HEK293 (cell line): ENCODE data around the gene HEATR9.

Experiments used
- CTCF ChIA-PET: fragments of 350-600 bp; formaldehyde crosslinking; extraction: SDS; loops from one replicate; lab custom pipeline; 2021; ENCODE audit warnings: antibody characterized with exemption; lab: Yijun Ruan, JAX
- POLR2A ChIA-PET: fragments of 300-600 bp; formaldehyde crosslinking; extraction: SDS; loops from one replicate; lab custom pipeline; 2020; ENCODE audit warnings: antibody characterized with exemption, inconsistent platforms; lab: Yijun Ruan, JAX
- H3K27ac ChIP-seq: fragments of 200-500 bp; sonication (Bioruptor generic); 2 replicates; pipeline ENCODE4 v1.5.1; 2014; ENCODE audit warnings: low read depth, low read length, control low read depth, inconsistent platforms; ENCODE audit errors: extremely low read depth
- H3K36me3 ChIP-seq, 2 experiments: fragments of 200-500 bp in 1 of 2; sonication (Bioruptor generic) in 1 of 2; 1 replicate in 1 of 2; 2 replicates in 1 of 2; pipeline ENCODE4 v1.5.1; 2014 to 2017; ENCODE audit warnings: inconsistent platforms in 2 of 2, low read length in 2 of 2; ENCODE audit not compliant: control insufficient read depth in 2 of 2, insufficient read depth in 1 of 2
- H3K4me1 ChIP-seq: fragments of 200-500 bp; sonication (Bioruptor generic); 2 replicates; pipeline ENCODE4 v1.5.1; 2014; ENCODE audit warnings: mild to moderate bottlenecking, low read length, inconsistent platforms; ENCODE audit not compliant: control insufficient read depth, insufficient read depth
- H3K4me3 ChIP-seq: 2 replicates; pipeline ENCODE4 v1.5.1; 2011; ENCODE audit warnings: low read depth, mild to moderate bottlenecking, control low read depth, low read length, moderate library complexity
- H3K9me3 ChIP-seq: fragments of 200-500 bp; sonication (Bioruptor generic); 2 replicates; pipeline ENCODE4 v1.5.1; 2014; ENCODE audit warnings: low read depth, low read length, inconsistent platforms; ENCODE audit not compliant: control insufficient read depth, insufficient read depth
- BCL6B ChIP-seq: fragments of 450-650 bp; formaldehyde crosslinking; IDR thresholded peaks from 2 replicates; pipeline ENCODE4 v1.5.1; 2017; ENCODE audit warnings: missing biosample characterization, missing genetic modification characterization
- KLF1 ChIP-seq: fragments of 450-650 bp; formaldehyde crosslinking; IDR thresholded peaks from 2 replicates; pipeline ENCODE4 v1.5.1; 2016; ENCODE audit warnings: missing biosample characterization, missing genetic modification characterization
- PRDM6 ChIP-seq: fragments of 450-650 bp; formaldehyde crosslinking; IDR thresholded peaks from 2 replicates; pipeline ENCODE4 v1.5.1; 2017; ENCODE audit warnings: missing biosample characterization, missing genetic modification characterization
- REPIN1 ChIP-seq: fragments of 450-650 bp; formaldehyde crosslinking; IDR thresholded peaks from 2 replicates; pipeline ENCODE4 v1.5.1; 2017; ENCODE audit warnings: missing biosample characterization, missing genetic modification characterization, low read depth
- SCRT1 ChIP-seq: fragments of 450-650 bp; formaldehyde crosslinking; IDR thresholded peaks from 2 replicates; pipeline ENCODE4 v1.5.1; 2016; ENCODE audit warnings: missing biosample characterization, missing genetic modification characterization, borderline replicate concordance
- SP2 ChIP-seq: fragments of 450-650 bp; formaldehyde crosslinking; IDR thresholded peaks from 2 replicates; pipeline ENCODE4 v1.5.1; 2016; ENCODE audit warnings: missing biosample characterization, missing genetic modification characterization
- ZBTB20 ChIP-seq: fragments of 450-650 bp; formaldehyde crosslinking; IDR thresholded peaks from 2 replicates; pipeline ENCODE4 v1.5.1; 2016; ENCODE audit warnings: missing biosample characterization, missing genetic modification characterization
- ZBTB48 ChIP-seq: fragments of 450-650 bp; formaldehyde crosslinking; IDR thresholded peaks from 2 replicates; pipeline ENCODE4 v1.5.1; 2016; ENCODE audit warnings: missing biosample characterization, missing genetic modification characterization
- ZIC2 ChIP-seq: fragments of 450-650 bp; formaldehyde crosslinking; IDR thresholded peaks from 2 replicates; pipeline ENCODE4 v1.5.1; 2016; ENCODE audit warnings: missing biosample characterization, missing genetic modification characterization
- ZNF112 ChIP-seq: fragments of 450-650 bp; formaldehyde crosslinking; IDR thresholded peaks from 2 replicates; pipeline ENCODE4 v1.5.0; 2017; ENCODE audit warnings: missing biosample characterization, missing genetic modification characterization
- ZNF114 ChIP-seq: fragments of 450-650 bp; formaldehyde crosslinking; IDR thresholded peaks from 2 replicates; pipeline ENCODE4 v1.5.0; 2017; ENCODE audit warnings: missing biosample characterization, missing genetic modification characterization
- ZNF248 ChIP-seq: fragments of 450-650 bp; formaldehyde crosslinking; IDR thresholded peaks from 2 replicates; pipeline ENCODE4 v1.5.1; 2017; ENCODE audit warnings: missing biosample characterization, missing genetic modification characterization
- ZNF26 ChIP-seq: fragments of 450-650 bp; formaldehyde crosslinking; IDR thresholded peaks from 2 replicates; pipeline ENCODE4 v1.5.1; 2016; ENCODE audit warnings: missing biosample characterization, missing genetic modification characterization
- ZNF274 ChIP-seq, 2 experiments: fragments of 200-500 bp in 1 of 2; fragments of 450-650 bp in 1 of 2; sonication (Bioruptor generic) in 1 of 2; formaldehyde crosslinking in 1 of 2; IDR thresholded peaks; 2 replicates each; pipeline versions ENCODE4 v1.5.1 to v1.6.1; 2014 to 2016; ENCODE audit warnings: borderline replicate concordance in 1 of 2, inconsistent platforms in 1 of 2, low read length in 1 of 2, missing biosample characterization in 1 of 2, missing genetic modification characterization in 1 of 2
- ZNF292 ChIP-seq: fragments of 450-650 bp; formaldehyde crosslinking; IDR thresholded peaks from 2 replicates; pipeline ENCODE4 v1.5.1; 2016; ENCODE audit warnings: low read depth, missing biosample characterization, missing genetic modification characterization, borderline replicate concordance
- ZNF335 ChIP-seq: fragments of 450-650 bp; formaldehyde crosslinking; conservative IDR thresholded peaks from 2 replicates; pipeline ENCODE4 v1.5.1; 2016; ENCODE audit warnings: missing biosample characterization, missing genetic modification characterization
- ZNF354C ChIP-seq: fragments of 450-650 bp; formaldehyde crosslinking; IDR thresholded peaks from 2 replicates; pipeline ENCODE4 v1.5.1; 2016; ENCODE audit warnings: missing biosample characterization, missing genetic modification characterization, low read depth, borderline replicate concordance
- ZNF394 ChIP-seq: fragments of 450-650 bp; formaldehyde crosslinking; IDR thresholded peaks from 2 replicates; pipeline ENCODE4 v1.5.1; 2016; ENCODE audit warnings: missing biosample characterization, missing genetic modification characterization, mild to moderate bottlenecking, moderate library complexity, borderline replicate concordance
- ZNF404 ChIP-seq: fragments of 450-650 bp; formaldehyde crosslinking; IDR thresholded peaks from 2 replicates; pipeline ENCODE4 v1.5.1; 2017; ENCODE audit warnings: missing biosample characterization, missing genetic modification characterization
- ZNF423 ChIP-seq: fragments of 450-650 bp; formaldehyde crosslinking; IDR thresholded peaks from 2 replicates; pipeline ENCODE4 v1.5.1; 2016; ENCODE audit warnings: missing biosample characterization, missing genetic modification characterization
- ZNF48 ChIP-seq: fragments of 450-650 bp; formaldehyde crosslinking; IDR thresholded peaks from 2 replicates; pipeline ENCODE4 v1.5.1; 2016; ENCODE audit warnings: missing biosample characterization, missing genetic modification characterization
- ZNF549 ChIP-seq: fragments of 450-650 bp; IDR thresholded peaks from 2 replicates; pipeline ENCODE4 v1.5.1; 2018; ENCODE audit warnings: missing biosample characterization, missing genetic modification characterization, mild to moderate bottlenecking, inconsistent platforms, moderate library complexity
- ZNF596 ChIP-seq: fragments of 450-650 bp; IDR thresholded peaks from 2 replicates; pipeline ENCODE4 v1.5.0; 2018; ENCODE audit warnings: missing biosample characterization, mild to moderate bottlenecking, missing genetic modification characterization, moderate library complexity
- ZNF626 ChIP-seq: fragments of 450-650 bp; sonication (Bioruptor Pico); formaldehyde crosslinking; IDR thresholded peaks from 2 replicates; pipeline ENCODE4 v1.5.1; 2018; ENCODE audit warnings: missing biosample characterization, missing genetic modification characterization, inconsistent platforms
- ZNF677 ChIP-seq: fragments of 450-650 bp; IDR thresholded peaks from 2 replicates; pipeline ENCODE4 v1.5.0; 2018; ENCODE audit warnings: missing biosample characterization, mild to moderate bottlenecking, missing genetic modification characterization, moderate library complexity
- ZNF792 ChIP-seq: fragments of 450-650 bp; formaldehyde crosslinking; IDR thresholded peaks from 2 replicates; pipeline ENCODE4 v1.5.1; 2016; ENCODE audit warnings: missing biosample characterization, missing genetic modification characterization
- ZSCAN16 ChIP-seq: fragments of 450-650 bp; formaldehyde crosslinking; IDR thresholded peaks from 2 replicates; pipeline ENCODE4 v1.5.1; 2016; ENCODE audit warnings: missing biosample characterization, missing genetic modification characterization

The HEATR9 gene

GRCh38 chr17:35913609-35914008 is 44.9 kb upstream of the HEATR9 start:
- ChIA-PET POLR2A (interaction anchor here (1.5 kb wide), 1 partner anchor 10 kb away, joined by 5 read pairs; no protein-coding TSS in a partner anchor), CTCF (no interaction called here)
- no peaks in the 10 kb centered on the region for H3K4me1 ChIP-seq
- TF ChIP-seq ZNF354C (tag by site-specific recombination) (no peak), ZSCAN16 (tag by site-specific recombination) (no peak)
- TF ChIP-seq, all 188 proteins: peak for 0
- H3K27ac ChIP-seq, result no peak overlapping the region
- no peaks in the 10 kb centered on the region for H3K9me3 ChIP-seq
- H3K36me3 ChIP-seq, result peaks cover 0 to 19% of the 10 kb centered on the region in 2 experiments; a peak in 1 of 3 replicates
- no peak overlapping the region for H3K4me3 ChIP-seq

GRCh38 chr17:35912942-35913341 is 44.3 kb upstream of the HEATR9 start:
- no peaks in the 10 kb centered on the region for H3K4me1 ChIP-seq
- POLR2A ChIA-PET, result interaction anchor here (1.5 kb wide), 1 partner anchor 11 kb away, joined by 5 read pairs; no protein-coding TSS in a partner anchor
- no peaks in the 10 kb centered on the region for H3K9me3 ChIP-seq
- no peak overlapping the region for H3K27ac ChIP-seq
- CTCF ChIA-PET, result no interaction called here
- H3K36me3 ChIP-seq, result peaks cover 0 to 12% of the 10 kb centered on the region in 2 experiments; a peak in 1 of 3 replicates
- TF ChIP-seq ZNF549 (tag by site-specific recombination) (no peak), ZNF112 (tag by site-specific recombination) (no peak), ZNF335 (tag by site-specific recombination) (no peak), ZNF626 (tag by site-specific recombination) (no peak), SP2 (tag by site-specific recombination) (no peak), ZNF292 (tag by site-specific recombination) (no peak), ZNF394 (tag by site-specific recombination) (no peak), ZNF114 (tag by site-specific recombination) (no peak), ZNF48 (tag by site-specific recombination) (no peak), ZNF596 (tag by site-specific recombination) (no peak), ZBTB20 (tag by site-specific recombination) (no peak), ZNF274 (IDR thresholded peaks at IDR 0.05; ENCODE audit: low read length) (no peak), ZNF274 (tag by site-specific recombination; IDR thresholded peaks at IDR 0.05; ENCODE audit: borderline replicate concordance) (no peak), KLF1 (tag by site-specific recombination) (no peak), ZBTB48 (no peak), ZNF26 (tag by site-specific recombination) (no peak), ZIC2 (tag by site-specific recombination) (no peak)
- H3K4me3 ChIP-seq, result no peak overlapping the region

DNA sequence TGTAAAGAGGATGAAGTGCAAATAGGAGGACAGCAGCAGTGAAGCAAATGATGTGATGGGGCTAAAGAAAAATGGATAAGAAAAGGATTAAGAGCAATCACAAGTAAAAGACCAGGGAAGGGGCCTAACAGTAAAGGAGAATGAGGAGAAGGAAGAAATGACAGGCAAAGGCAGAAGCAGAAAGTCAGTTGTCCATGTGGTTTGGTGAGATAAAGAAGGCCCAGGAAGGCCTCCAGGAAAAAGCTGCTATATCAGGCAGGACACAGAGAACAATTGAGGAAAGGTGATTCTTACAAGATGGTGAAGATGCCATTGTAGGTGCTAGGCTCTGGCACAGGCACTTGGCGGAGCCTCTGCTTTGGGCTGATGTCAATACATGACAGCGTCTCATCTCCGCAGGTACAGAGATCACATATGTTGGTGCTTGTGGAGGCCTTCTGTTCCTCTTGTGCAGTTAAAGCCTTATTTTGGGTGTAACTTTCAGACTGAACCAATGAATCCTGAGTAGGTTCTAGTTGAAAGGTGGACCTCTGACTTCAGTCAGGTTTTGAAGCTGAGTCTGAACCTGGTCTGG is 43.7 kb upstream of the HEATR9 start:
- Histone ChIP-seq H3K36me3 (peaks cover 0 to 7% of the 10 kb centered on the region in 2 experiments; a peak in 1 of 3 replicates), H3K9me3 (no peaks in the 10 kb centered on the region), H3K27ac (no peak overlapping the region), H3K4me1 (no peaks in the 10 kb centered on the region), H3K4me3 (no peak overlapping the region)
- TF ChIP-seq PRDM6 (tag by site-specific recombination) (no peak), ZNF423 (tag by site-specific recombination) (no peak), BCL6B (tag by site-specific recombination) (no peak), ZNF404 (tag by site-specific recombination) (no peak), REPIN1 (tag by site-specific recombination) (no peak), ZNF792 (tag by site-specific recombination) (no peak), ZNF248 (tag by site-specific recombination) (no peak), SCRT1 (no peak), ZBTB48 (no peak), ZNF677 (tag by site-specific recombination) (no peak), ZNF112 (tag by site-specific recombination) (no peak)
- CTCF ChIA-PET, result no interaction called here
- POLR2A ChIA-PET, result no interaction called here
